Lower leg skin (tissue), 3 donors: ENCODE data around the gene SLC35G2.
"Not testable (repeated sequence)": the region's sequence is repeated elsewhere in the genome, so short reads cannot be mapped to it uniquely, and the experiment has no call there.

Source experiments
- CTCF ChIP-seq, 3 donors: fragments of 450-650 bp; IDR thresholded peaks; one replicate each; pipeline ENCODE4 v1.5.1; 2016; ENCODE audit warnings: antibody characterized with exemption in 3 of 3, mild to moderate bottlenecking in 3 of 3, moderate library complexity in 2 of 3
- POLR2A ChIP-seq, 2 donors: fragments of 450-650 bp; IDR thresholded peaks; one replicate each; pipeline ENCODE4 v1.6.1; 2016 to 2017; ENCODE audit warnings: antibody characterized with exemption in 2 of 2, mild to moderate bottlenecking in 1 of 2, moderate library complexity in 1 of 2

DNA sequence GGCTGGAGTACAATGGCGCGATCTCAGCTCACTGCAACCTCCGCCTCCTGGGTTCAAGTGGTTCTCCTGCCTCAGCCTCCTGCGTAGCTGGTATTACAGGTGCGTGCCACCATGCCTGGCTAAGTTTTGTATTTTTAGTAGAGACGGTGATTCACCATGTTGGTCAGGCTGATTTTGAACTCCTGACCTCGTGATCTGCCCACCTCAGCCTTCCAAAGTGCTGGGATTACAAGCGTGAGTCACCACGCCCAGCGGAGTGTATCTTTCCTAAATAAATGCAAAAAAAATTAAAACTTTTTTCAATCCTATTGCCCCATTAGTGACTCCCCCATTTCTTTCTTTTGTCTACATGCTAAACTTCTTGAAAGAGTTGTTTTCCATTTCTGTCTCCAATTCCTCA lies 17.8 kb upstream of the SLC35G2 start:
- not testable (repeated sequence) for TF ChIP-seq CTCF, POLR2A (IDR thresholded peaks at IDR 0.05)
